TTC549 (cell line): ENCODE data around the gene GJC1.
"Not testable (repeated sequence)": the region's sequence is repeated elsewhere in the genome, so short reads cannot be mapped to it uniquely, and the experiment has no call there.

ENCODE experiments used
- FAIRE-seq: peaks from 2 replicates; lab custom pipeline; 2012; peaks lifted over from hg19 to GRCh38; lab: Jason Lieb, UNC

The GJC1 gene

GRCh38 chr17:44759086-44759915 is 70.8 kb downstream of the GJC1 start:
- FAIRE-seq = no peak

GRCh38 chr17:44758414-44759085 is 71.5 kb downstream of the GJC1 start, which contains the start of gene ADAM11:
Gene ADAM11 (plus strand): TSS chr17:44758988. CDS start chr17:44759200, 212 bp downstream.
- no peak for FAIRE-seq

- FAIRE-seq = no peak
Observed at GRCh38 chr17:44757918-44758413, 72.1 kb downstream of the GJC1 start.

- FAIRE-seq = no peak
Observed at GRCh38 chr17:44757045-44757917, 72.8 kb downstream of the GJC1 start.

GRCh38 chr17:44755180-44755579 is 74.9 kb downstream of the GJC1 start:
- not testable (repeated sequence) for FAIRE-seq

GRCh38 chr17:44754276-44754675 is 75.8 kb downstream of the GJC1 start:
- FAIRE-seq = no peak

- FAIRE-seq = no peak
Observed at GRCh38 chr17:44752953-44753861, 76.9 kb downstream of the GJC1 start.

GRCh38 chr17:44751806-44752205 is 78.3 kb downstream of the GJC1 start:
- FAIRE-seq = no peak

- no peak for FAIRE-seq
Observed at GRCh38 chr17:44751331-44751730, 78.8 kb downstream of the GJC1 start.

- no peak for FAIRE-seq
Observed at GRCh38 chr17:44749980-44750318, 80.1 kb downstream of the GJC1 start.

GRCh38 chr17:44749076-44749979 is 80.8 kb downstream of the GJC1 start:
- FAIRE-seq = no peak
